ENCODE measurements around the gene SMKR1.

Gene SMKR1

GRCh38 chr7:129497156-129497555 is 5.2 kb upstream of the SMKR1 start:
- H3K9me2 ChIP-seq (replicated peaks; ENCODE audit: low read depth, low read length): no peaks in the 10 kb centered on the region
- TF ChIP-seq CTCF (conservative IDR thresholded peaks at IDR 0.05; ENCODE audit: low read length): no peak
- TF ChIP-seq EZH2phosphoT487 (IDR thresholded peaks at IDR 0.05; ENCODE audit: borderline replicate concordance): no peak
- H3K4me1 ChIP-seq (ENCODE audit: insufficient read depth, low read length, poor library complexity, severe bottlenecking): no peaks in the 10 kb centered on the region
- no peak overlapping the region for H3K4me2 ChIP-seq (ENCODE audit: low read depth, low read length, poor library complexity, severe bottlenecking)
- H3K79me2 ChIP-seq (ENCODE audit: insufficient read depth, low read length): no peaks in the 10 kb centered on the region
- H3K9me3 ChIP-seq (ENCODE audit: insufficient read depth, low read depth, low read length): no peaks in the 10 kb centered on the region
- no peaks in the 10 kb centered on the region for H3K27me3 ChIP-seq (ENCODE audit: insufficient read depth, low read length, poor library complexity, severe bottlenecking)
- H3K4me3 ChIP-seq (ENCODE audit: low read length, poor library complexity, severe bottlenecking): no peak overlapping the region
- no peak overlapping the region for H3K9ac ChIP-seq (ENCODE audit: low read depth, low read length, poor library complexity, severe bottlenecking)
- H3F3A ChIP-seq (ENCODE audit: low read depth): no peaks in the 10 kb centered on the region
- no peaks in the 10 kb centered on the region for H4K20me1 ChIP-seq (ENCODE audit: insufficient read depth, low read length, poor library complexity, severe bottlenecking)
- H2AFZ ChIP-seq (ENCODE audit: low read length): no peak overlapping the region
- no peaks in the 10 kb centered on the region for H3K36me3 ChIP-seq (ENCODE audit: insufficient read depth, low read length)

- Histone ChIP-seq H3K9me3 (ENCODE audit: insufficient read depth, low read depth, low read length) (no peaks in the 10 kb centered on the region), H3K9ac (ENCODE audit: low read depth, low read length, poor library complexity, severe bottlenecking) (no peak overlapping the region), H2AFZ (ENCODE audit: low read length) (no peak overlapping the region), H3K4me3 (ENCODE audit: low read length, poor library complexity, severe bottlenecking) (no peak overlapping the region), H3F3A (ENCODE audit: low read depth) (no peaks in the 10 kb centered on the region), H3K79me2 (ENCODE audit: insufficient read depth, low read length) (no peaks in the 10 kb centered on the region), H3K9me2 (replicated peaks; ENCODE audit: low read depth, low read length) (no peaks in the 10 kb centered on the region), H3K27me3 (ENCODE audit: insufficient read depth, low read length, poor library complexity, severe bottlenecking) (no peaks in the 10 kb centered on the region), H3K4me2 (ENCODE audit: low read depth, low read length, poor library complexity, severe bottlenecking) (no peak overlapping the region), H3K36me3 (ENCODE audit: insufficient read depth, low read length) (no peaks in the 10 kb centered on the region), H3K4me1 (ENCODE audit: insufficient read depth, low read length, poor library complexity, severe bottlenecking) (no peaks in the 10 kb centered on the region), H4K20me1 (ENCODE audit: insufficient read depth, low read length, poor library complexity, severe bottlenecking) (no peaks in the 10 kb centered on the region)
- TF ChIP-seq EZH2phosphoT487 (IDR thresholded peaks at IDR 0.05; ENCODE audit: borderline replicate concordance): no peak
- no peak for TF ChIP-seq CTCF (conservative IDR thresholded peaks at IDR 0.05; ENCODE audit: low read length)
Measured at GRCh38 chr7:129498021-129498420, 4.3 kb upstream of the SMKR1 start.

- H3F3A ChIP-seq (ENCODE audit: low read depth): no peaks in the 10 kb centered on the region
- H3K27me3 ChIP-seq (ENCODE audit: insufficient read depth, low read length, poor library complexity, severe bottlenecking): no peaks in the 10 kb centered on the region
- H3K4me2 ChIP-seq (ENCODE audit: low read depth, low read length, poor library complexity, severe bottlenecking): no peak overlapping the region
- no peaks in the 10 kb centered on the region for H3K79me2 ChIP-seq (ENCODE audit: insufficient read depth, low read length)
- H3K36me3 ChIP-seq (ENCODE audit: insufficient read depth, low read length): no peaks in the 10 kb centered on the region
- H3K4me1 ChIP-seq (ENCODE audit: insufficient read depth, low read length, poor library complexity, severe bottlenecking): no peaks in the 10 kb centered on the region
- H3K9me2 ChIP-seq (replicated peaks; ENCODE audit: low read depth, low read length): no peaks in the 10 kb centered on the region
- no peak for TF ChIP-seq CTCF (conservative IDR thresholded peaks at IDR 0.05; ENCODE audit: low read length)
- TF ChIP-seq EZH2phosphoT487 (IDR thresholded peaks at IDR 0.05; ENCODE audit: borderline replicate concordance): no peak
- no peak overlapping the region for H2AFZ ChIP-seq (ENCODE audit: low read length)
- no peak overlapping the region for H3K9ac ChIP-seq (ENCODE audit: low read depth, low read length, poor library complexity, severe bottlenecking)
- H3K4me3 ChIP-seq (ENCODE audit: low read length, poor library complexity, severe bottlenecking): no peak overlapping the region
- no peaks in the 10 kb centered on the region for H4K20me1 ChIP-seq (ENCODE audit: insufficient read depth, low read length, poor library complexity, severe bottlenecking)
- no peaks in the 10 kb centered on the region for H3K9me3 ChIP-seq (ENCODE audit: insufficient read depth, low read depth, low read length)
Measured at GRCh38 chr7:129499999-129500398, 2.3 kb upstream of the SMKR1 start.

Data from Loucy (cell line).